A673 (cell line): ENCODE measurements around the gene RFPL4A. TPM values are rescaled to one million over a fixed set of nuclear protein-coding genes. Genes with fewer than 3 reads are reported as not detected.

Source experiments
- BruUV-seq: library from RNA; stranded (reverse); fragments of 400-500 nt; replicated peaks from 2 replicates; lab custom pipeline; 2021; lab: Mats Ljungman, UMichigan
- CTCF ChIA-PET: fragments of 300-600 bp; sonication (Branson Sonifier 250); formaldehyde crosslinking; loops from one replicate; lab custom pipeline; 2022; ENCODE audit warnings: antibody characterized with exemption; lab: Charles Lee
- POLR2A ChIA-PET: fragments of 300-600 bp; sonication (Branson Sonifier 250); formaldehyde crosslinking; loops from one replicate; lab custom pipeline; 2022; ENCODE audit warnings: antibody characterized with exemption; ENCODE audit not compliant: low non-redundant PET; lab: Charles Lee
- DNase-seq: peaks from one replicate; pipeline ENCODE4 v3.0.0-alpha.2; 2015; ENCODE audit warnings: low spot score
- H3K27ac ChIP-seq: fragments of 200-600 bp; sonication (generic); 2 replicates; pipeline ENCODE4 v1.5.1; 2016; ENCODE audit warnings: mixed run types, low read depth, mild to moderate bottlenecking, mixed read lengths, antibody characterized with exemption, low read length; ENCODE audit not compliant: poor library complexity, severe bottlenecking
- H3K27me3 ChIP-seq: fragments of 200-600 bp; sonication (generic); replicated peaks from 2 replicates; pipeline ENCODE4 v1.6.1; 2017; ENCODE audit warnings: mixed run types, low read depth, mild to moderate bottlenecking, mixed read lengths, antibody characterized with exemption, low read length; ENCODE audit not compliant: insufficient read depth, poor library complexity
- H3K36me3 ChIP-seq: fragments of 200-600 bp; sonication (generic); 2 replicates; pipeline ENCODE4 v1.6.1; 2016; ENCODE audit warnings: mixed run types, mild to moderate bottlenecking, mixed read lengths, antibody characterized with exemption, low read length; ENCODE audit not compliant: insufficient read depth, poor library complexity, severe bottlenecking
- H3K4me1 ChIP-seq: fragments of 200-600 bp; sonication (generic); 2 replicates; pipeline ENCODE4 v1.6.1; 2017; ENCODE audit warnings: mixed run types, mild to moderate bottlenecking, mixed read lengths, antibody characterized with exemption, low read length; ENCODE audit not compliant: insufficient read depth, poor library complexity, severe bottlenecking
- H3K4me3 ChIP-seq: fragments of 200-600 bp; sonication (generic); 2 replicates; pipeline ENCODE4 v1.5.1; 2016; ENCODE audit warnings: low read depth, mixed run types, mild to moderate bottlenecking, mixed read lengths, low read length; ENCODE audit not compliant: poor library complexity, severe bottlenecking
- H3K9me3 ChIP-seq: fragments of 200-600 bp; sonication (generic); 2 replicates; pipeline ENCODE4 v1.6.1; 2016; ENCODE audit warnings: mixed run types, low read depth, mild to moderate bottlenecking, mixed read lengths, antibody characterized with exemption, low read length; ENCODE audit not compliant: poor library complexity, severe bottlenecking
- EZH2 ChIP-seq: fragments of 200-600 bp; sonication (generic); IDR thresholded peaks from 2 replicates; pipeline ENCODE4 v1.6.1; 2017; ENCODE audit warnings: borderline replicate concordance, low read depth, mild to moderate bottlenecking, mixed read lengths, antibody characterized with exemption, low read length; ENCODE audit not compliant: poor library complexity, severe bottlenecking
- intact Hi-C: fragments of 100-400 bp; cut with micrococcal nuclease; formaldehyde crosslinking; loops from one replicate; pipeline ENCODE4 v1.10.0; 2022; ENCODE audit not compliant: unreplicated experiment
- total RNA-seq: library from RNA; stranded (reverse); gene quantifications from 2 replicates; pipeline ENCODE4 v1.2.3, GENCODE V29; 2021
- TF ChIP-seq, protein P1 (sequence below): fragments of 300-800, 200-600 bp; sonication (generic); conservative IDR thresholded peaks from 2 replicates; pipeline ENCODE4 v1.5.1; 2017; ENCODE audit warnings: low read depth, mild to moderate bottlenecking, antibody characterized with exemption, low read length, moderate library complexity, mixed read lengths

The RFPL4A gene
- total RNA-seq, 1 experiment from 2014 or later: not detected

DNA sequence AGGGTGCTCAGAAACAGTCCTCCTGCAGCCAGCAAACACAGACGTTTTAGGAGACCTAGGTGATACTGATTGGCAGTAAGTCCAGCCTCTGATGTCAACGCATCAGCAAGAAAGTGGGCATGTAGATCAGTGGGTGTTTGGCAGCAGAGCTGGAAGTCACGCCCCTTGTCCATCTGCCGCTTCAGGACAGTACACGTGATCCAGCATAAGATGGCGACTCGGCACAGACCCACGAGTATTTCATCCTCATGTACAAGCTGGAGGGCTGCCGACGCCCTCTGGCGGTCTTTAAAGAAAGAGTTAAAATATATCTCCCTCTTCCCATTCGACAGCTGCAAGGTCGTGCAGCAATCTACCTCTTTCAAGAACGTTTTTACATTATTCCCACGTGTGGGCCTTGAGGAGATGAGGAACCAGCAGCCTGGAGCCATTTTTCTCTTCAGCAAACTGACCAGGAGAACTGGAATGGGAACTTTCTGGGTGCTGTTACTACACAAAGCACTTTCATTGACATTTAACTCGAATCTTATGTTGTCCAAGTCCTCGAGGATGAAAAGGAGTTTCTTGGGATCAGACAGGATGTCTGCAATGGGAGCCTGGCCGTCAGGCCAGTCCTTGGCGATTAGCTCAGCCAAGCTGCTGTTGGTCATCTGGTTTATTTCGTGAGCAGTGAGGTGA is 50.6 kb downstream of the RFPL4A start:
- H3K27ac ChIP-seq: no peak overlapping the region
- H3K4me3 ChIP-seq: no peak overlapping the region
- CTCF ChIA-PET: interaction anchor here (0.7 to 1.9 kb wide), 2 partner anchors 106 to 177 kb away, joined by 5 to 9 read pairs; no protein-coding TSS in a partner anchor
- TF ChIP-seq, protein P1, sequence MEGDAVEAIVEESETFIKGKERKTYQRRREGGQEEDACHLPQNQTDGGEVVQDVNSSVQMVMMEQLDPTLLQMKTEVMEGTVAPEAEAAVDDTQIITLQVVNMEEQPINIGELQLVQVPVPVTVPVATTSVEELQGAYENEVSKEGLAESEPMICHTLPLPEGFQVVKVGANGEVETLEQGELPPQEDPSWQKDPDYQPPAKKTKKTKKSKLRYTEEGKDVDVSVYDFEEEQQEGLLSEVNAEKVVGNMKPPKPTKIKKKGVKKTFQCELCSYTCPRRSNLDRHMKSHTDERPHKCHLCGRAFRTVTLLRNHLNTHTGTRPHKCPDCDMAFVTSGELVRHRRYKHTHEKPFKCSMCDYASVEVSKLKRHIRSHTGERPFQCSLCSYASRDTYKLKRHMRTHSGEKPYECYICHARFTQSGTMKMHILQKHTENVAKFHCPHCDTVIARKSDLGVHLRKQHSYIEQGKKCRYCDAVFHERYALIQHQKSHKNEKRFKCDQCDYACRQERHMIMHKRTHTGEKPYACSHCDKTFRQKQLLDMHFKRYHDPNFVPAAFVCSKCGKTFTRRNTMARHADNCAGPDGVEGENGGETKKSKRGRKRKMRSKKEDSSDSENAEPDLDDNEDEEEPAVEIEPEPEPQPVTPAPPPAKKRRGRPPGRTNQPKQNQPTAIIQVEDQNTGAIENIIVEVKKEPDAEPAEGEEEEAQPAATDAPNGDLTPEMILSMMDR: peak; percentile 75
- TF ChIP-seq EZH2: no peak
- H3K27me3 ChIP-seq: peaks cover 5% of the 10 kb centered on the region
- no TSS peak for BruUV-seq
- intact Hi-C loops: loop anchor here (2.0 kb wide), 2 partner anchors 107 to 177 kb away; no protein-coding TSS in a partner anchor
- DNase-seq: peak; percentile 92
- POLR2A ChIA-PET: no interaction called here
- H3K9me3 ChIP-seq: no peaks in the 10 kb centered on the region
- H3K36me3 ChIP-seq: no peaks in the 10 kb centered on the region
- H3K4me1 ChIP-seq: no peaks in the 10 kb centered on the region

DNA sequence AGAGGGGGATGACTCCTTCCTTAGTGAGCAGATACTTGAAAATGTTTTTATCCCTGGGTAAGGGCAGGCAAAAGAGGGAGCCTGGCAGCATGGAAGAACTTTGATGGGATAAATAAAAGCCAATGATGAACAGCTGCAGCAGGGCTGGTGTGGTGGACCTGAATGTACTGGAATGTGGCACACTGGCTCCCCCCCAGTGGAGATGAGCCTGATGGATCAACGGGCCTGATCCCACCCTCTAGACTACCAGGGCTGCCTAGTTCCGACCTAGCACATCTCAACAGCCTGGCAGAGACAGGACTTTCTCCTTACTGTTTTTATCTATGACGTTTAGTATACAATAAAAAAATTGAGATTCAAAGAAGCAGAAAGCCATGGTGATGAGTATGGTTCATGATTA is 52.4 kb downstream of the RFPL4A start:
- Histone ChIP-seq H3K4me3 (no peak overlapping the region), H3K27me3 (peaks cover 15% of the 10 kb centered on the region), H3K36me3 (no peaks in the 10 kb centered on the region), H3K9me3 (no peaks in the 10 kb centered on the region), H3K4me1 (no peaks in the 10 kb centered on the region), H3K27ac (no peak overlapping the region)
- no peak for TF ChIP-seq EZH2
- TF ChIP-seq, protein P1: no peak
- CTCF ChIA-PET: interaction anchor here (0.6 kb wide), 1 partner anchor 118 kb away, joined by 9 read pairs; no protein-coding TSS in a partner anchor
- BruUV-seq: no TSS peak
- POLR2A ChIA-PET: no interaction called here
- DNase-seq: no peak
- intact Hi-C loops: no loop called here

DNA sequence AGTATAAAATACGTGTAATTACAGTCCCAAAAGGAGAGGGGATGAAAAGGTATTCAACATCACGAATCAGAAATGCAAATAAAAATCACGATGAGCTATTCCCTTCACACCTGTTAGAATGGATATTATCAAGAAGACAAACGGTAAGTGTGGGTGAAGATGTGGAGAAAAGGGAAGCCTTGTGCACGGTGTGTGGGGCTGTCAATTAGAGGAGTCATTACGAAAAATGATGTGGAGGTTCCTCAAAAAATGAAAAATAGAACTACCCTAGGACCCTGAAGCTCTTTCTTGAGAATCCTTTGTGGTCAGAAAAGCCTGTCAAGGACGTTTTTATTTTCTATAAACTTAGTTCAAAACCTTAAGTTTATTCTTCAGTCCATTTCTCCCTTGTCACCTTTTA is 53.6 kb downstream of the RFPL4A start:
- POLR2A ChIA-PET: no interaction called here

More for the DNA sequence above, 53.6 kb downstream of the RFPL4A start:
- H3K36me3 ChIP-seq: no peaks in the 10 kb centered on the region
- H3K27ac ChIP-seq: no peak overlapping the region
- TF ChIP-seq EZH2: no peak
- TF ChIP-seq, protein P1: no peak
- no peaks in the 10 kb centered on the region for H3K9me3 ChIP-seq
- no peak for DNase-seq
- CTCF ChIA-PET: no interaction called here
- no peak overlapping the region for H3K4me3 ChIP-seq
- peaks cover 21% of the 10 kb centered on the region for H3K27me3 ChIP-seq
- BruUV-seq: no TSS peak
- H3K4me1 ChIP-seq: no peaks in the 10 kb centered on the region
- intact Hi-C loops: no loop called here

Other genes with a start within 250 kb of the RFPL4A start
- not detected in 2 replicates for gene SBK2, start 222.0 kb upstream of the RFPL4A start, total RNA-seq
- gene SBK3, start 213.6 kb upstream of the RFPL4A start, total RNA-seq: not detected in 2 replicates
- gene ZNF579, start 178.2 kb upstream of the RFPL4A start, total RNA-seq: 27.4 and 27.5 TPM in 2 replicates
- 27.8 and 29.3 TPM in 2 replicates for gene FIZ1, start 159.6 kb upstream of the RFPL4A start, total RNA-seq
- 6.3 and 7.5 TPM in 2 replicates for gene ZNF524, start 158.8 kb upstream of the RFPL4A start, total RNA-seq
- gene ZNF865, start 153.4 kb upstream of the RFPL4A start, total RNA-seq: 16.1 and 17.1 TPM in 2 replicates
- 6.8 and 7.1 TPM in 2 replicates for gene ZNF784, start 134.5 kb upstream of the RFPL4A start, total RNA-seq
- gene ZNF580, start 118.1 kb upstream of the RFPL4A start, total RNA-seq: 49.1 and 65.7 TPM in 2 replicates
- gene ZNF581, start 115.4 kb upstream of the RFPL4A start, total RNA-seq: 37.1 and 38.4 TPM in 2 replicates
- 39.9 and 41.5 TPM in 2 replicates for gene CCDC106, start 110.9 kb upstream of the RFPL4A start, total RNA-seq
- 385 and 411 TPM in 2 replicates for gene U2AF2, start 104.1 kb upstream of the RFPL4A start, total RNA-seq
- 178 and 186 TPM in 2 replicates for gene EPN1, start 83.9 kb upstream of the RFPL4A start, total RNA-seq
- not detected in 2 replicates for gene NLRP9, start 20.7 kb upstream of the RFPL4A start, total RNA-seq
- not detected in 2 replicates for gene RFPL4AL1, start 10.0 kb downstream of the RFPL4A start, total RNA-seq
- 0.46 and 0.52 TPM in 2 replicates for gene NLRP11, start 72.9 kb downstream of the RFPL4A start, total RNA-seq
- 0.15 TPM in 1 of 2 replicates, not detected in the other for gene NLRP4, start 77.4 kb downstream of the RFPL4A start, total RNA-seq
- gene NLRP13, start 173.2 kb downstream of the RFPL4A start, total RNA-seq: not detected in 2 replicates
- gene NLRP8, start 188.7 kb downstream of the RFPL4A start, total RNA-seq: not detected in 2 replicates
- gene NLRP5, start 227.7 kb downstream of the RFPL4A start, total RNA-seq: not detected in 2 replicates